GM12878 (cell line): ENCODE results near the gene TNS4. TPM values are rescaled to one million over a fixed set of nuclear protein-coding genes. Genes with fewer than 3 reads are reported as not detected.

Experiments
- BRCA1 ChIP-seq: IDR thresholded peaks from 2 replicates; pipeline ENCODE4 v1.6.1; 2011; ENCODE audit warnings: low read depth, low read length, improper control_type of control experiment
- DPF2 ChIP-seq: fragments of 450-650 bp; IDR thresholded peaks from 2 replicates; pipeline ENCODE4 v1.6.1; 2017; ENCODE audit warnings: mild to moderate bottlenecking
- IRF4 ChIP-seq: IDR thresholded peaks from 2 replicates; pipeline ENCODE4 v1.6.1; 2011; ENCODE audit warnings: low read depth, low read length
- PRDM15 ChIP-seq: fragments of 450-650 bp; formaldehyde crosslinking; IDR thresholded peaks from 2 replicates; pipeline ENCODE4 v1.4.0; 2020; ENCODE audit warnings: mild to moderate bottlenecking, moderate library complexity
- REST ChIP-seq: IDR thresholded peaks from 2 replicates; pipeline ENCODE4 v1.6.1; 2012; ENCODE audit warnings: mild to moderate bottlenecking, low read depth, low read length
- TCF7 ChIP-seq: IDR thresholded peaks from 2 replicates; pipeline ENCODE4 v1.6.1; 2014; ENCODE audit warnings: antibody characterized with exemption, borderline replicate concordance
- polyA plus RNA-seq, 11 experiments: library from polyadenylated mRNA; depleted of rRNA in 4 of 11; unstranded in 6 of 11; stranded (reverse) in 5 of 11; fragments of >200 nt; fragmentation: Nextera tagmentation in 4 of 11; fragmentation: Illumina TruSeq in 1 of 11; extraction: Ambion mirVana in 4 of 11; extraction: Trizol in 1 of 11; gene quantifications; 1 replicate in 1 of 11; 2 replicates in 10 of 11; pipeline versions ENCODE4 v1.2.1 to v1.2.3, GENCODE V29; 2011 to 2016; ENCODE audit warnings: inconsistent platforms in 2 of 11, missing spikeins in 2 of 11, low read depth in 1 of 11
- total RNA-seq, 4 experiments: library from RNA; depleted of rRNA in 3 of 4; stranded (reverse); fragments of >200 nt in 3 of 4; fragmentation: Illumina TruSeq in 1 of 4; extraction: Trizol in 1 of 4; gene quantifications; 2 replicates each; pipeline versions ENCODE4 v1.2.1 to v1.2.3, GENCODE V29; 2013 to 2021
- TF ChIP-seq, protein P1 (sequence below): IDR thresholded peaks from 2 replicates; pipeline ENCODE4 v1.6.1; 2012; ENCODE audit warnings: low read length, inconsistent platforms
- TF ChIP-seq, protein P2 (sequence below): fragments of 450-650 bp; formaldehyde crosslinking; IDR thresholded peaks from 2 replicates; pipeline ENCODE4 v1.5.0; 2022; ENCODE audit warnings: mild to moderate bottlenecking, missing genetic modification characterization

TNS4 gene
- total and polyA plus RNA-seq, 10 of the 15 experiments (the other 5 are each of a cell fraction or from before 2014, with no cell fraction given): 0.10 to 0.90 (median 0.68) TPM; not detected in 2

- TF ChIP-seq PRDM15 (CRISPR knock-in tag) (no peak), REST (no peak), TCF7 (no peak), IRF4 (no peak), BRCA1 (no peak), DPF2 (no peak)
- TF ChIP-seq, protein P1, sequence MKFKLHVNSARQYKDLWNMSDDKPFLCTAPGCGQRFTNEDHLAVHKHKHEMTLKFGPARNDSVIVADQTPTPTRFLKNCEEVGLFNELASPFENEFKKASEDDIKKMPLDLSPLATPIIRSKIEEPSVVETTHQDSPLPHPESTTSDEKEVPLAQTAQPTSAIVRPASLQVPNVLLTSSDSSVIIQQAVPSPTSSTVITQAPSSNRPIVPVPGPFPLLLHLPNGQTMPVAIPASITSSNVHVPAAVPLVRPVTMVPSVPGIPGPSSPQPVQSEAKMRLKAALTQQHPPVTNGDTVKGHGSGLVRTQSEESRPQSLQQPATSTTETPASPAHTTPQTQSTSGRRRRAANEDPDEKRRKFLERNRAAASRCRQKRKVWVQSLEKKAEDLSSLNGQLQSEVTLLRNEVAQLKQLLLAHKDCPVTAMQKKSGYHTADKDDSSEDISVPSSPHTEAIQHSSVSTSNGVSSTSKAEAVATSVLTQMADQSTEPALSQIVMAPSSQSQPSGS: no peak
- TF ChIP-seq, protein P2, sequence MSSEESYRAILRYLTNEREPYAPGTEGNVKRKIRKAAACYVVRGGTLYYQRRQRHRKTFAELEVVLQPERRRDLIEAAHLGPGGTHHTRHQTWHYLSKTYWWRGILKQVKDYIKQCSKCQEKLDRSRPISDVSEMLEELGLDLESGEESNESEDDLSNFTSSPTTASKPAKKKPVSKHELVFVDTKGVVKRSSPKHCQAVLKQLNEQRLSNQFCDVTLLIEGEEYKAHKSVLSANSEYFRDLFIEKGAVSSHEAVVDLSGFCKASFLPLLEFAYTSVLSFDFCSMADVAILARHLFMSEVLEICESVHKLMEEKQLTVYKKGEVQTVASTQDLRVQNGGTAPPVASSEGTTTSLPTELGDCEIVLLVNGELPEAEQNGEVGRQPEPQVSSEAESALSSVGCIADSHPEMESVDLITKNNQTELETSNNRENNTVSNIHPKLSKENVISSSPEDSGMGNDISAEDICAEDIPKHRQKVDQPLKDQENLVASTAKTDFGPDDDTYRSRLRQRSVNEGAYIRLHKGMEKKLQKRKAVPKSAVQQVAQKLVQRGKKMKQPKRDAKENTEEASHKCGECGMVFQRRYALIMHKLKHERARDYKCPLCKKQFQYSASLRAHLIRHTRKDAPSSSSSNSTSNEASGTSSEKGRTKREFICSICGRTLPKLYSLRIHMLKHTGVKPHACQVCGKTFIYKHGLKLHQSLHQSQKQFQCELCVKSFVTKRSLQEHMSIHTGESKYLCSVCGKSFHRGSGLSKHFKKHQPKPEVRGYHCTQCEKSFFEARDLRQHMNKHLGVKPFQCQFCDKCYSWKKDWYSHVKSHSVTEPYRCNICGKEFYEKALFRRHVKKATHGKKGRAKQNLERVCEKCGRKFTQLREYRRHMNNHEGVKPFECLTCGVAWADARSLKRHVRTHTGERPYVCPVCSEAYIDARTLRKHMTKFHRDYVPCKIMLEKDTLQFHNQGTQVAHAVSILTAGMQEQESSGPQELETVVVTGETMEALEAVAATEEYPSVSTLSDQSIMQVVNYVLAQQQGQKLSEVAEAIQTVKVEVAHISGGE (CRISPR knock-in tag): no peak
- TF ChIP-seq, all 136 proteins: peak for 0
Measured at GRCh38 chr17:40471846-40472732, 29.3 kb downstream of the TNS4 start (continued).
